Transverse colon (tissue), 4 donors: ENCODE results near the gene PUDP.

Experiments
- POLR2AphosphoS5 ChIP-seq, 3 donors: sonication (generic); formaldehyde crosslinking; IDR thresholded peaks; one replicate each; pipeline ENCODE4 v1.6.1; 2016; ENCODE audit warnings: antibody characterized with exemption in 3 of 3
- TF ChIP-seq, protein P1 (sequence below), 5 experiments: fragments of 200-600 bp in 3 of 5; fragments of 450-650 bp in 2 of 5; sonication (generic) in 3 of 5; IDR thresholded peaks; 1 replicate in 2 of 5; 2 replicates in 3 of 5; pipeline ENCODE4 v1.5.1; 2016 to 2017; ENCODE audit warnings: antibody characterized with exemption in 5 of 5, inconsistent platforms in 3 of 5, mild to moderate bottlenecking in 2 of 5, moderate library complexity in 1 of 5

DNA sequence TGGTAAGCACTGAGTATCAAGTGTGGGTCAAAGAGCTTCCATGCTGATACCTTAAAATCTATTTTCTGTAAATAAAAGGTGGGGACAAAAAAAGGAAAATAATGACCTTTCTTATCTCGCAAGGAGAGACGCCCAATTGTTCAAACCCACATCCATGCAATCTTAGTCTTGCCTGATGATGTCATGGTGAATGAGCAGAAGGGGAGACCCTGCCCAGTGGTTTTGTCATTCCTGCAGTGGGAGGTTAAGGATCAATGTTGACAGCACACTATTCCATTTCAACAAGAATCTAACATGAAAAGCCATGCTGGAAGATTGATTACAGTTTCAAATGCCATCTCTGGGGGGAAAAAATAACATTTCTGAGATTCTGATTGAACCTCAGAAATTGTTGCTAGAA is 40.7 kb upstream of the PUDP start:
- TF ChIP-seq, protein P1, sequence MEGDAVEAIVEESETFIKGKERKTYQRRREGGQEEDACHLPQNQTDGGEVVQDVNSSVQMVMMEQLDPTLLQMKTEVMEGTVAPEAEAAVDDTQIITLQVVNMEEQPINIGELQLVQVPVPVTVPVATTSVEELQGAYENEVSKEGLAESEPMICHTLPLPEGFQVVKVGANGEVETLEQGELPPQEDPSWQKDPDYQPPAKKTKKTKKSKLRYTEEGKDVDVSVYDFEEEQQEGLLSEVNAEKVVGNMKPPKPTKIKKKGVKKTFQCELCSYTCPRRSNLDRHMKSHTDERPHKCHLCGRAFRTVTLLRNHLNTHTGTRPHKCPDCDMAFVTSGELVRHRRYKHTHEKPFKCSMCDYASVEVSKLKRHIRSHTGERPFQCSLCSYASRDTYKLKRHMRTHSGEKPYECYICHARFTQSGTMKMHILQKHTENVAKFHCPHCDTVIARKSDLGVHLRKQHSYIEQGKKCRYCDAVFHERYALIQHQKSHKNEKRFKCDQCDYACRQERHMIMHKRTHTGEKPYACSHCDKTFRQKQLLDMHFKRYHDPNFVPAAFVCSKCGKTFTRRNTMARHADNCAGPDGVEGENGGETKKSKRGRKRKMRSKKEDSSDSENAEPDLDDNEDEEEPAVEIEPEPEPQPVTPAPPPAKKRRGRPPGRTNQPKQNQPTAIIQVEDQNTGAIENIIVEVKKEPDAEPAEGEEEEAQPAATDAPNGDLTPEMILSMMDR (IDR thresholded peaks at IDR 0.05): no peak
- TF ChIP-seq POLR2AphosphoS5 (IDR thresholded peaks at IDR 0.05): no peak
